GM13977 (cell line): Measurements from ENCODE around the gene ST14.
A peak's percentile ranks its signal among the peaks of the same experiment; 100 is the strongest.

ENCODE experiments used
- DNase-seq: peaks from one replicate; pipeline ENCODE4 v3.0.0; 2012; ENCODE audit warnings: low spot score
- in situ Hi-C: fragments of 300-500 bp; cut with MboI; formaldehyde crosslinking; loops from one replicate; pipeline ENCODE4 v1.12.0; 2022; ENCODE audit warnings: low sequenced_read_pairs, low pct_unique_long_range_greater_than_20kb, mixed read lengths, inconsistent platforms; ENCODE audit not compliant: unreplicated experiment
- TF ChIP-seq, protein P1 (sequence below): IDR thresholded peaks from 2 replicates; pipeline ENCODE4 v1.5.1; 2012; ENCODE audit warnings: mild to moderate bottlenecking, control low read depth; ENCODE audit not compliant: insufficient read depth; ENCODE audit errors: extremely low read depth, missing control alignments

ST14 gene

DNA sequence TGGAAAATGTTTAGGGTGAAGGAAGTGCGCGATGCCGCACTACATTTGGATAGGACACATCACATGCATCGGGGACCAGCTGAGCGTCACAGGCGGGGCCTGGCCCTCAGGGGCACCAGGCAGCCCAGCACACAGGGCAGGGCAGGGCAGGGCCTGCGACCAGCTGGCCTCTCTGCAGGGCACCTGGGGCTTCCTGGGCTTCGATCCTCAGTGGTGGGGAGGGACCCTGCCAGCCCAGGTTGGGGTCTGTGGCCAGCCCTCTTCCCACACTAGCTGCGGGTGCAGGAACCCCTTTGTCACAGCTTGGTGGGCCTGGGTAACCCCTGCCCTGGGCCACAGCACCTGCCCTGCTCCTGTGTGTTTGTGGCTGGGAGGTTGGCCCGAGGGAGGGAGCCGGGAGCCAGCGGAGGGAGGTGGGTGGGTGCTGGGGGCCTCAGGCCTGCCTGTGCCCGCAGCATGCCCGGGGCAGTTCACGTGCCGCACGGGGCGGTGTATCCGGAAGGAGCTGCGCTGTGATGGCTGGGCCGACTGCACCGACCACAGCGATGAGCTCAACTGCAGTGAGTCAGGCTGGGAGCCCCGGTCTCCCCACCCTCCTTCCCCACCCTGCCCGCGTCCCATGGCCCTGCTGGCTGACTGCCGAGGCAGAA, 37.9 kb downstream of the ST14 start:
- TF ChIP-seq, protein P1, sequence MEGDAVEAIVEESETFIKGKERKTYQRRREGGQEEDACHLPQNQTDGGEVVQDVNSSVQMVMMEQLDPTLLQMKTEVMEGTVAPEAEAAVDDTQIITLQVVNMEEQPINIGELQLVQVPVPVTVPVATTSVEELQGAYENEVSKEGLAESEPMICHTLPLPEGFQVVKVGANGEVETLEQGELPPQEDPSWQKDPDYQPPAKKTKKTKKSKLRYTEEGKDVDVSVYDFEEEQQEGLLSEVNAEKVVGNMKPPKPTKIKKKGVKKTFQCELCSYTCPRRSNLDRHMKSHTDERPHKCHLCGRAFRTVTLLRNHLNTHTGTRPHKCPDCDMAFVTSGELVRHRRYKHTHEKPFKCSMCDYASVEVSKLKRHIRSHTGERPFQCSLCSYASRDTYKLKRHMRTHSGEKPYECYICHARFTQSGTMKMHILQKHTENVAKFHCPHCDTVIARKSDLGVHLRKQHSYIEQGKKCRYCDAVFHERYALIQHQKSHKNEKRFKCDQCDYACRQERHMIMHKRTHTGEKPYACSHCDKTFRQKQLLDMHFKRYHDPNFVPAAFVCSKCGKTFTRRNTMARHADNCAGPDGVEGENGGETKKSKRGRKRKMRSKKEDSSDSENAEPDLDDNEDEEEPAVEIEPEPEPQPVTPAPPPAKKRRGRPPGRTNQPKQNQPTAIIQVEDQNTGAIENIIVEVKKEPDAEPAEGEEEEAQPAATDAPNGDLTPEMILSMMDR, result no peak
- in situ Hi-C loops, result no loop called here
- DNase-seq, result no peak

DNA sequence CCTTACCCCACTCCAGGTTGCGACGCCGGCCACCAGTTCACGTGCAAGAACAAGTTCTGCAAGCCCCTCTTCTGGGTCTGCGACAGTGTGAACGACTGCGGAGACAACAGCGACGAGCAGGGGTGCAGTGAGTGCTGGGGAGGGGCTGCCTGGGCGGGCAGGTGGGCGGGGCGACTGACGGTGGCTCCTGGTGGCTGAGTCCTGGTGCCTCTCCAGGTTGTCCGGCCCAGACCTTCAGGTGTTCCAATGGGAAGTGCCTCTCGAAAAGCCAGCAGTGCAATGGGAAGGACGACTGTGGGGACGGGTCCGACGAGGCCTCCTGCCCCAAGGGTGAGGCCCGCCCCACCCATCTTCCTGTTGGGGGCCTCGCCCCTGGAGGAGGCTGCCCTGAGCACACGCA, 38.7 kb downstream of the ST14 start:
- no peak for DNase-seq
- TF ChIP-seq, protein P1, result no peak
- in situ Hi-C loops, result no loop called here

DNA sequence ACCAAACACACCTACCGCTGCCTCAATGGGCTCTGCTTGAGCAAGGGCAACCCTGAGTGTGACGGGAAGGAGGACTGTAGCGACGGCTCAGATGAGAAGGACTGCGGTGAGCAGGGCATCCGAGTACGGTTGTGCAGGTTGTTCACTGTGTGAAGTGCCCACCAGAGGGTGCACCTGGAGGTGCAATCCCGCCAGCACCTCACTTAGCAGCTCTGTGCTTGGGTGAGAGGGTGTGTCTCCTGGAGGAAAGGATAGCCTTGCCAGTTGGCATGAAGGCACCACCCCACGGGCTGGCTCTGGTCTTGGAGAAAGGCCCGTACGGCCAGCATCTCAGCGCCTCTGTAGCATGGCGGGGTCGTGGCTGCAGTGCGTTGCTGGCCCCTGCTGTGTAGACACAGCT, 39.4 kb downstream of the ST14 start:
- in situ Hi-C loops, result no loop called here
- DNase-seq, result no peak
- TF ChIP-seq, protein P1, result peak; percentile 7

DNA sequence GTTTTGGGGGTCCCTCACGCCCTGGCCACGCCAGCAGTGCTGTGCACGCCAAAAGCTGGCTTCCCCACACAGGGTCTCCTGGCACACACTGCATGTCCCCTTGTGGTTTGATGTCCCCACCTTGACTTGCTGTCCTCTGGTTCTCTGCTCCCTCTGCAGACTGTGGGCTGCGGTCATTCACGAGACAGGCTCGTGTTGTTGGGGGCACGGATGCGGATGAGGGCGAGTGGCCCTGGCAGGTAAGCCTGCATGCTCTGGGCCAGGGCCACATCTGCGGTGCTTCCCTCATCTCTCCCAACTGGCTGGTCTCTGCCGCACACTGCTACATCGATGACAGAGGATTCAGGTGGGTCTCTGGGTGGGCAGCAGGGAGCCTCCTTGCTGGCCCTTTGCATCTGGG, 40.2 kb downstream of the ST14 start:
- TF ChIP-seq, protein P1, result no peak
- in situ Hi-C loops, result loop anchor here (25.0 kb wide), 2 partner anchors 213 to 663 kb away; no protein-coding TSS in a partner anchor
- no peak for DNase-seq

DNA sequence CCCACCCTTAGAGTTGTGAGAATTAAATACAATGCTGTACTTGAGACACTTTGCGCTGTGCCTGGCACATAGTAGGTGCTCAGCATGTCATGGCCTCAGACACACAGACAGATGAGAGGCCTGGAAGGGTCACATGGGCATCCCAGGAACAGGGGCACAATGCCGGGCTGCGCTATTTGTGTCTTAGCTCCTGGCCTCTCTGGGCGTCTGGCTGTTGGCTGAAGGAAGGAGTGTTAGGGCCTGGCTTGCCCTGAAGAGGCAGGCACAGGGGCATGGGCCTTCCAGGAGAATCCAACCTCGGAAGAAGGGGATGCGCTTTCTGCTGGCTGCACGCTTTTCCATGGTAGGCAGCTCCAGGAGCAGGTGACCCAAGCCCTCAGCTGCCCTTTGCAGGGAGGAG, 41.4 kb downstream of the ST14 start:
- no peak for DNase-seq
- in situ Hi-C loops, result loop anchor here (25.0 kb wide), 2 partner anchors 211 to 661 kb away; no protein-coding TSS in a partner anchor
- TF ChIP-seq, protein P1, result no peak

DNA sequence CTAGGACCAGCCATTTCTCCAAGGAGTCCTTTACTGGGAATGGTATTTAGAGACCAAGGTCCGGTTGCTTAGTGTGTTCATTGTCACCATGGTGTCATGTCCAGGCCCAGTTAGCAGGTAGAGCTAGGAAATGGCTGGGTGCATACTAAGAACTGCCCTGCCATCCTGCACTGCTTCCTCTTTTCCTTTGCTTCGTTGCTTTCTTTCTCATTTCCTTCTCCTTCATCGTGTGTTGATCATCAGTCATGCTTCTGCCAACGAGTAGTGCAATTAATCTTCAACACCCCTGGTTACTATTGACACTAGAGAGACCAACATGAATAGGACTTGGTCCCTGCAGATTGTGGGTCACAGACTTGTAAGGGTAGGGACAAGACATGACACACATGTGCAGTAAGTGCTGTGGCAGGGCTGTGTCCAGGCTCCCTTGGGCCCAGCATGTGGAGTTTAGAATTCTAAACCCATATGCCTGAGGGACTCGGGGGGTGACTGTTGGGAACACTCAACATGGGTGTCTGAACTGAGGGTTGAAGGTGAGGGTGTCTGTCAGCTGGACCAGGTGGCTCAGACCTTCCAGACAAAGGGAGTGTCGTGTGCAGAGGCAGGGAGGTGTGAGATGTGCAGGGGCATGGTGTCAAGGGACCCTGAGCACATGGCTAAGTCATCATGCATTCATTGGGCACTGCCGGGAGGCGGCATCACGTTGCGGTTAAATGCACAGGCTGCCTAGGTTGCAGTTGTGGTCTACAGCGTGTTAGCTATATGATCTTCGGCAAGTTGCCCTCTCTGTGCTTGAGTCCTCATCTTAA, 42.6 kb downstream of the ST14 start:
- TF ChIP-seq, protein P1, result no peak
- in situ Hi-C loops, result loop anchor here (25.0 kb wide), 2 partner anchors 210 to 660 kb away; no protein-coding TSS in a partner anchor
- no peak for DNase-seq
